ENCODE results near the gene CMTM1. TPM values are rescaled to one million over a fixed set of nuclear protein-coding genes. Genes with fewer than 3 reads are reported as not detected.

CMTM1 gene
- total and polyA plus RNA-seq, 2 experiments from 2014 or later: 1.4 to 1.9 TPM

- no peaks in the 10 kb centered on the region for H3K9me2 ChIP-seq (ENCODE audit: insufficient read depth)
- H3K79me2 ChIP-seq (replicated peaks; ENCODE audit: insufficient read depth): no peaks in the 10 kb centered on the region
- H3K4me1 Mint-ChIP-seq: no peaks in the 10 kb centered on the region
- no peaks in the 10 kb centered on the region for H3K27me3 Mint-ChIP-seq (ENCODE audit: insufficient read depth, low read depth, poor library complexity)
- no peak for ATAC-seq
- TF ChIP-seq CREB1 (CRISPR knock-in tag; IDR thresholded peaks at IDR 0.05; ENCODE audit: low read depth): no peak
- no peak for TF ChIP-seq ETS1 (IDR thresholded peaks at IDR 0.05)
- TF ChIP-seq ZNF114 (CRISPR knock-in tag; IDR thresholded peaks at IDR 0.05): no peak
- TF ChIP-seq ZNF331 (CRISPR knock-in tag; IDR thresholded peaks at IDR 0.05; ENCODE audit: low read depth): no peak
- TF ChIP-seq STAT1 (IDR thresholded peaks at IDR 0.05; ENCODE audit: unreplicated experiment): no peak
- no peak for TF ChIP-seq EZH2phosphoT487 (IDR thresholded peaks at IDR 0.05; ENCODE audit: unreplicated experiment)
- no peak for TF ChIP-seq REST (IDR thresholded peaks at IDR 0.05; ENCODE audit: unreplicated experiment)
- no peak for TF ChIP-seq CTCF (conservative IDR thresholded peaks at IDR 0.05; ENCODE audit: low read depth in 2 of 2)
- TF ChIP-seq NANOG (IDR thresholded peaks at IDR 0.05; ENCODE audit: borderline replicate concordance): no peak
- TF ChIP-seq JUNB (IDR thresholded peaks at IDR 0.05; ENCODE audit: unreplicated experiment): no peak
- no peak for TF ChIP-seq EZH2 (IDR thresholded peaks at IDR 0.05; ENCODE audit: low read depth, unreplicated experiment)
- TF ChIP-seq ZNF462 (CRISPR knock-in tag; IDR thresholded peaks at IDR 0.05): no peak
- no peak for TF ChIP-seq POLR2AphosphoS5 (IDR thresholded peaks at IDR 0.05; ENCODE audit: low read depth)
- DNase-seq (ENCODE audit: low spot score): no peak
- H4K20me1 ChIP-seq (replicated peaks; ENCODE audit: insufficient read depth): peaks cover 7% of the 10 kb centered on the region; the same call in 1 of the 2 replicates
- H3K36me3 Mint-ChIP-seq (ENCODE audit: low read depth): peaks cover 4% of the 10 kb centered on the region; the same call in 1 of the 3 replicates
- H3K4me1 ChIP-seq (ENCODE audit: insufficient read depth): no peaks in the 10 kb centered on the region
- H3K27me3 ChIP-seq (ENCODE audit: insufficient read depth): no peaks in the 10 kb centered on the region
- H3K27ac ChIP-seq (ENCODE audit: low read depth): no peak overlapping the region
- no peak overlapping the region for H3K27ac Mint-ChIP-seq
- no peaks in the 10 kb centered on the region for H3F3A ChIP-seq (replicated peaks; ENCODE audit: low read depth)
- H3K36me3 ChIP-seq (ENCODE audit: insufficient read depth): no peaks in the 10 kb centered on the region
- no peak overlapping the region for H3K4me2 ChIP-seq
- no peaks in the 10 kb centered on the region for H3K9me3 Mint-ChIP-seq
- no peak overlapping the region for H3K4me3 ChIP-seq
- H2AFZ ChIP-seq: no peak overlapping the region
- H3K4me3 Mint-ChIP-seq: no peak overlapping the region
Measured at GRCh38 chr16:66569827-66570405, 3.7 kb downstream of the CMTM1 start.
